BE2C (cell line): ENCODE results near the gene FAM13B.
A peak's percentile ranks its signal among the peaks of the same experiment; 100 is the strongest.
"Not testable (repeated sequence)": the region's sequence is repeated elsewhere in the genome, so short reads cannot be mapped to it uniquely, and the experiment has no call there.

Experiments
- DNase-seq: peaks from one replicate; pipeline ENCODE4 v3.0.0-alpha.2; 2020
- H3K27me3 ChIP-seq: fragments of 250-450 bp; sonication (Bioruptor Pico); 2 replicates; pipeline ENCODE4 v1.5.1; 2020; ENCODE audit warnings: mild to moderate bottlenecking
- H3K36me3 ChIP-seq: fragments of 250-450 bp; sonication (Bioruptor Pico); 2 replicates; pipeline ENCODE4 v1.5.1; 2020; ENCODE audit warnings: mild to moderate bottlenecking
- H3K4me1 ChIP-seq: fragments of 250-450 bp; sonication (Bioruptor Pico); 2 replicates; pipeline ENCODE4 v1.5.1; 2020
- H3K4me3 ChIP-seq: 2 replicates; pipeline ENCODE4 v1.5.1; 2011; ENCODE audit warnings: low read depth, low read length
- H3K9me3 ChIP-seq: fragments of 250-450 bp; sonication (Bioruptor Pico); 2 replicates; pipeline ENCODE4 v1.5.1; 2020
- CTCF ChIP-seq: IDR thresholded peaks from 2 replicates; pipeline ENCODE4 v1.5.1; 2012; ENCODE audit warnings: mild to moderate bottlenecking, low read depth, low read length

FAM13B gene

DNA sequence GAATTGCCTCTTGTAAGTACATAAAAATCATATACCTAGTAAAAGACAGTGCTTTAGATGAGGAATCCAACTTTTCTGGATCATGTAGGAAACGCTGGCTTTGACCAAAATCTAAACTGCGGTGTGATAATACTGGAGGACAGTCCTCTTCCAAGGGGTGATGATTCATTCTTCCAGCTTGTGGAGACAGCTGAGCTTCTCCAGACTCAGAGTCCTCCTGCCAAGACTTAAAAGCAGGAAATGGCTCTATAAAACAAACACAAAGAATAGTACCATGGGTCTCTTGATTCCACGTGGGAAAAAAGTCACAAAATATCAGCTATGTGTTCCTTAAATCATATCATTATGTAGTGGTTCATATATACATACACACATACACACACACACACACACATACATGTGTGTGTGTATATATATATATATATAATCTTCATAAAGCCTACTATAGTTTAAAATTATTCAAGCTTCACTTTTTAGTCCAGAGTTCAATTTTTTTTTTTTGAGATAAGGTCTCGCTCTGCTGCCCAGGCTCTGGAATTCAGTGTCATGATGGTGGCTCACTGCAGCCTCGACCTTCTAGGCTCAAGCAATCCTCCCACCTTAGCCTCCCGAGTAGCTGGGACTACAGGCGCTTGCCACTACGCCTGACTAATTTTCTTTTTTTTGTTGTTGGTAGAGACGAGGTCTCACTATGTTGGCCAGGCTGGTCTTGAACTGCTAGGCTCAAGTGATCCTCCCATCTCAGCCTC lies 78.6 kb downstream of the FAM13B start:
- peaks cover 9% of the 10 kb centered on the region for H3K4me1 ChIP-seq
- peak overlapping the region; percentile 17; the same call in 1 of the 2 replicates for H3K4me3 ChIP-seq
- peak; percentile 50 for DNase-seq
- peaks cover 14% of the 10 kb centered on the region for H3K36me3 ChIP-seq
- no peaks in the 10 kb centered on the region for H3K9me3 ChIP-seq
- no peaks in the 10 kb centered on the region for H3K27me3 ChIP-seq
- no peak for TF ChIP-seq CTCF

DNA sequence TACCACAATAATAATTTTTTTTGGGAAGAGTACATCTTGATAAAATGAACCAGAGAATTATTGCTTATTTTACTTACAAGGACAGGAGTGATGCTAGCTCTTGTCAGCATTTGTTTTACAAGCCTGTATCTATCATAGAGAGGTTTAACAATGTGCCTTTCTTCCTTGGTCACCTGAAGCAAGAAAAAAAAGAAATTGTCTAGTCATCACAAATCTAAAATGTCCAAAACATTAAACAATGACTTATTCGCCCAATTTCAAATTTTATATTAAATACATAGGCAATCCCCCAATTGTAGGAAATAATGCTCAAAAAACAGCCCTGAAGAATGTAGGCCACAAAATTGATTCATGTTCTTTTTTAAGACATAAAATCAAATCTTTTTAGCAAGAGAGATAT lies 87.1 kb downstream of the FAM13B start:
- Histone ChIP-seq H3K4me1 (no peaks in the 10 kb centered on the region), H3K4me3 (no peak overlapping the region), H3K27me3 (no peaks in the 10 kb centered on the region), H3K9me3 (no peaks in the 10 kb centered on the region), H3K36me3 (peaks cover 73% of the 10 kb centered on the region)
- no peak for TF ChIP-seq CTCF
- no peak for DNase-seq

DNA sequence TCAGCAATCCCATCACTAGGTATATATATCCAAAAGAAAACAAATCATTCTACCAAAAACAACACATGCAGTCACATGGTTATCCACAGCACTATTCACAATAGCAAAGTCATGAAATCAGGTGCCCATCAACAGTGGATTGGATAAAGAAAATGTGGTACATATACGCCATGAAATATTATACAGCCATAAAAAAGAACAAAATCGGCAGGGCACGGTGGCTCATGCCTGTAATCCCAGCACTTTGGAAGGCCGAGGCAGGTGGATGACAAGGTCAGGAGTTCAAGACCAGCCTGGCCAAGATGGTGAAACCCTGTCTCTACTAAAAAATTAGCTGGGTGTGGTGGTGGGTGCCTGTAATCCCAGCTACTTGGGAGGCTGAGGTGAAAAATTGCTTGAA lies 88.6 kb downstream of the FAM13B start:
- not testable (repeated sequence) for H3K4me1 ChIP-seq, H3K4me3 ChIP-seq, DNase-seq, H3K27me3 ChIP-seq, H3K9me3 ChIP-seq
- H3K36me3 ChIP-seq = peaks cover 77% of the 10 kb centered on the region

DNA sequence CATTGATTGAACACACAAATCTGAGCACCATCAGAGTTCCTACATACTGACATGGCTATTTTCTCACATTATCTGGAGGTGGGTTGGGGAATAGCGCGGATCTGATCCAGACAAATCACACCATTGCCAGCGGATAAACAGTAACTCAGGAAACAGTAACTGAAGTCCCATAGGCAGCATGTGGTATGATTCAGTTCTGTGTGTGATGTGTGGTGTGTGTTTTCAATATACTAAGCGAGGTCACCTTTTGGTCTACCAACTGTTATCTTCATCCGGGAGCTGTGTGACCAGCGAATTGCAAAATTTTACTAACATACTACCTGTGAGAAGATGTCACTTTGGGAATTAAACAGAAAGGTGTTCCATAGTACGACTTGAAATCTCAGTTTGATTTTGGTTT lies 93.5 kb downstream of the FAM13B start:
- Histone ChIP-seq H3K36me3 (peaks cover 45% of the 10 kb centered on the region), H3K27me3 (no peaks in the 10 kb centered on the region), H3K4me3 (no peak overlapping the region), H3K9me3 (no peaks in the 10 kb centered on the region), H3K4me1 (no peaks in the 10 kb centered on the region)
- DNase-seq = no peak
- no peak for TF ChIP-seq CTCF

DNA sequence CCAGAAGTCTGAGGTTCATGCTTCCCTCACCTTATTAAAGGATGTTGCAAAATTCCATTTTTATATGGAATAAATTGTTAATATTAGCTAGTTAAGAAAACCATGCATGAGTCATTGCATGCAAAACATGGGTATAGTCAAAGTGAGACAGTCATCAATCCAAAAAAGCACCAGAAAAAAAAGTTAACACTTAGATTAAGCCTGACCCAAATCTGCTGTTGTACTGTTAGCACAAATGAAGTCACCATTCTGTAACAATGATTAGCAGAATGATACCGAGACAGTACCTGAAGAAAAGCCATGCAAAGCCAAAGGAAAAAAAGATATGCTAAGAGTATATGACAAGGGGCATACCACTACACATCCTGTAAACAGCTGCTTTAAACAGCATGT lies 94.1 kb downstream of the FAM13B start:
- Histone ChIP-seq H3K4me3 (no peak overlapping the region), H3K4me1 (peaks cover 3% of the 10 kb centered on the region), H3K9me3 (no peaks in the 10 kb centered on the region), H3K27me3 (no peaks in the 10 kb centered on the region), H3K36me3 (peaks cover 39% of the 10 kb centered on the region)
- no peak for DNase-seq
- TF ChIP-seq CTCF = no peak

DNA sequence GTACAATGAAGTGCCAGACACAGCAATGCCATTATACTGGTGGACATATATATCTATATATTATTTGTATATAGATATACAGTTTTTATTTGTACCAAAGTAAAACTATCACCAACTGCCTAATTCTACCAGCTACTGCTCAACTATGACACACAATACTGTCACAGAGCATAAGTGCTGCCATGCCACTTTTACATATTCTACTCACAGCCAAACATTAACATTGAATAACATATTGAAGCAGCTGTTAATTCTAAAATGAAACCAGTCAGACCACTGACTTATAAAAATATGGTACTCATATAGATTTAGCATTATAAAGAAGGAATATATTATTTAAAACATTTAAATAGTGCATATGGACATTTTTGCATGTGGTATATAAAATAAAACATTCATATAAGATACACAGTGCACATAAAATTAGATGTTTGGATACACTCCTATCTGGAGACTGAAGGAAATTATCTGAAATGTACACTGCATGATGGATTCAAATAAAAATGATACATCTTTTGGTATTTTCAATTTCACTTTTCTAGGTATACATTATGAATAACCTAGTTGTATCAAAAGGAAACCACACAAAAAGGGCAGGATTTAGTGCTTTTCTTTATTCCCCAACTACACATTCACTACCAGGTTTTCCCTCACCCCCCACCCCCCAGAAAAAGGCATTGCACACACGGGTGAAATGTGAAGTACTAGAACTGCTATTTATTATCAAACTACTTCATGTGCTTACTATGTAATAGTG lies 94.7 kb downstream of the FAM13B start:
- no peak for TF ChIP-seq CTCF
- no peak for DNase-seq
- peaks cover 36% of the 10 kb centered on the region for H3K36me3 ChIP-seq
- peaks cover 9% of the 10 kb centered on the region for H3K4me1 ChIP-seq
- H3K4me3 ChIP-seq = no peak overlapping the region
- H3K9me3 ChIP-seq = no peaks in the 10 kb centered on the region
- no peaks in the 10 kb centered on the region for H3K27me3 ChIP-seq
